Measurements from ENCODE around the gene ZNF688. TPM values are rescaled to one million over a fixed set of nuclear protein-coding genes. Genes with fewer than 3 reads are reported as not detected.

ZNF688 gene
- total RNA-seq, 1 experiment from 2014 or later = 16.2 TPM

DNA sequence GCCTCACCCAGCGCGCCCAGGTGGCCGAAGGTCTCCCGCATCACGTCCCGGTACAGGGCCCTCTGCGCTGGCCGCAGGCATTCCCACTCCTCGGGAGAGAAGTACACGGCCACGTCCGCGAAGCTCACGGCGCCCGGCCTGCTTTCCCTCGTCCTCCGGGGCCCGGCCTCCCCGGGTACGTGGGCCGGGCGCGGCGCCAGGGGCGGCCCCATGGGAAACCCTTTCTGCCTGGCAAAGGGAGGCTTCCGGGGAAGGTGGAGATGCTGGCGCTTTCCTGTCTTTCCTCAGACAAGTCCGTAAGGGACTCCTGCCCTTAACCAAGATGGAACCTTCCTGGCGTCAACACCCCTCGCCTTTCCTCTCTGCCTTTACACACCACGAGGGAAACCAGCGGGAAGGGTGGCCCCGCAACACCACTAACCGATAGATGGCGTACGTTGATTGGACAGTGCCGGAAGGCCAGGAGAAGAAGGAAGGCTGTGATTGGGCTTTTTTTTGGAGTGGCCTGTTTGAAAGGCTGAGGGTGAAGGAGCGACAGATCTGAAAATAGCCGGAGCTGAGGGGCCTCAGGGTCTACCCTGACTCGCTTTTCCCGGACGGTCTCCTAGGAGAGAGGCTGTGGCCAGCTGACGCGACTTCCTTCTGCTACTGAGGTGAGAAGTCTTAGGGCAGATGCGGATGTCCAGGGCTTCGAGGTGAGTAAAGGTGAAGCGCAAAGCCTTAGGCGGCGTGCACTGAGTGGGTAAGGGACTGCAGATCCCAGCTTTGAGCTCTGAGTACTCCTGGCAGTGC lies 14.1 kb upstream of the ZNF688 start, which contains the start of gene ZNF785:
Gene ZNF785, minus strand, starts transcription at position 298 of the 792 bp plus-strand sequence. Its CDS starts 86 bp downstream, at position 212.
- peak; percentile 99 for DNase-seq (ENCODE audit: low read depth)

DNA sequence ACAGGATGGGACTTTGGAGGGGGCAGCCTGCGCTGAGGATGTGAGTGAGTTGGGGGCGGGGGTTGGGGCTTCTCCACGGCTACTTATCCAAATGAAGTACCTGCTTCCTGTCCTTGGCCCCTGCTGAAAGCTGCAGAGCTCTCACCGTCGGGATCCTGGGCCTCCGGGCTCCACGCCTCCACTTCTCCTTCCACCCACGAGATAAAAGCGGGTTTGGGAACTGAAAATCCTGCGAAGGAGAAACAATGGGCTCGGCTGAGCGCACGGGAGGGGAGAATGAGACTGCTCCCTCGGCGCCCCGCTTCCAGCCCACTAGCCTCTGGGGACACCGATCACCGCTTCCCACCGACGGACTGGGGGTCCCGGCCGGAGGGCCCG lies 13.5 kb upstream of the ZNF688 start:
- no peak for DNase-seq (ENCODE audit: low read depth)

DNA sequence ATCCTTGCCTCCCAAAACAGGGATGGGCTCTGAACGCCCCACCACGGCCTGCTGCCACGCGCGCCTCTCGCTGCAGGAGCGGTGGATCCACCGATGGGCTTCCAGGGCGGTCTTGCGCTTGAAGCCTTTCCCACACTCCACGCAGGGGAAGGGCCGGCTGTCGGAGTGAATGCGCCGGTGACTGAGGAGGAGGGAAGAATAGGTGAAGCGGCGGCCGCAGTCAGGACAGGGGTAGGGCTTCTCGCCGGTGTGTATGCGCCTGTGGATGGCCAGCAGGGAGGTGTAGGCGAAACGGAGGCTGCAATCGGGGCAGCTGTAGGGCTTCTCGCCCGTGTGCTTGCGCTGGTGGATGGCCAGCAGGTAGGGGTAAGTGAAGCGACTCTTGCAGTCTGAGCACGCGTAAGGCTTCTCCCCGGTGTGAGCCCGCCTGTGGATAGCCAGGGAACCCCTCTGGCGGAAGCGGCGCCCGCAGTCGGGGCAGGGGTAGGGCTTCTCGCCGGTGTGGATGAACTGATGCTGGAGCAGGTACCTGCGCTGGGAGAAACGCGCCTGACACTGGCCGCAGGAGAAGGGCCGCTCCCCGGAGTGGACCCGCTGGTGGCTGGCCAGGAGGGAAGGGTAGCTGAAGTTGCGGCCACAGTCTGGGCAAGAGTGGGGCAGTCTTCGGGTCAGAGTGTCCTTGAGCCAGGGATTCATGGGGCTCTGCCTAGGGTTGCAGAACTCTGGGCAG lies 11.3 kb upstream of the ZNF688 start:
- DNase-seq (ENCODE audit: low read depth) = no peak

DNA sequence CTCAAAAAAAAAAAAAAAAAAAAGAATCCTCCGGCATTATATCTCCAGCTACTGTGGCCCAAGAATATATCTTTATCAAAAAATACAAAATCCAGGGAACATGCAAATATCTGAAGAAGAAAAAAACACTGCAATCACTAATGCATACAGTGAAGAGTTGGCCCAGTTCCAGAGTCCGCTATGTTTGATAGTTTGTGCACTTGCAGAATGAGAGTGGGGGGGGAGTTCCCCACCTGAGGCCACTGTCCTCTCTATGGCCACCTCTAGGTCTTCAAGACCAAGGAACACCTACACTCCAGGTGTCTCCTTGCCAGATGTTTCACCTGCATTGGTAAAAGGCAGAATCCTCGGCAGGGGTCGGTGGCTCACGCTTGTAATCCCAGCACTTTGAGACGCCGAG lies 9.9 kb upstream of the ZNF688 start:
- no peak for DNase-seq (ENCODE audit: low read depth)

DNA sequence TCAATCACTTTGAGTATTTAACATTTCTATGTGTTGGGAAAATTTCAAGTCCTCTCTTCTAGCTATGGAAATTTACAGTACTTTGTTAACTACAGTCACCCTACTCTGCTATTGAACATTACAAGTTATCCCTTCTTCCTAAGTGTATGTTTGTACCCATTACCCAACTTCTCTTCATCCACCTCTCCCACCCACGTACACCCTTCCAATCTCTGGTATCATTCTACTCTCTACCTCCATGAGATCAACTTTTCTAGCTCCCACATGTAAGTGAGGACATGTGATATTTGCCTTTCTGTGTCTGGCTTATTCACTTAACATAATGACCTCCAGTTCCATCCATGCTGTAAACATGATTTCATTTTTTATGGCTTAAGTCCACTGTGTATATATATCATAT lies 3.2 kb upstream of the ZNF688 start:
- no peak for DNase-seq (ENCODE audit: low read depth)

DNA sequence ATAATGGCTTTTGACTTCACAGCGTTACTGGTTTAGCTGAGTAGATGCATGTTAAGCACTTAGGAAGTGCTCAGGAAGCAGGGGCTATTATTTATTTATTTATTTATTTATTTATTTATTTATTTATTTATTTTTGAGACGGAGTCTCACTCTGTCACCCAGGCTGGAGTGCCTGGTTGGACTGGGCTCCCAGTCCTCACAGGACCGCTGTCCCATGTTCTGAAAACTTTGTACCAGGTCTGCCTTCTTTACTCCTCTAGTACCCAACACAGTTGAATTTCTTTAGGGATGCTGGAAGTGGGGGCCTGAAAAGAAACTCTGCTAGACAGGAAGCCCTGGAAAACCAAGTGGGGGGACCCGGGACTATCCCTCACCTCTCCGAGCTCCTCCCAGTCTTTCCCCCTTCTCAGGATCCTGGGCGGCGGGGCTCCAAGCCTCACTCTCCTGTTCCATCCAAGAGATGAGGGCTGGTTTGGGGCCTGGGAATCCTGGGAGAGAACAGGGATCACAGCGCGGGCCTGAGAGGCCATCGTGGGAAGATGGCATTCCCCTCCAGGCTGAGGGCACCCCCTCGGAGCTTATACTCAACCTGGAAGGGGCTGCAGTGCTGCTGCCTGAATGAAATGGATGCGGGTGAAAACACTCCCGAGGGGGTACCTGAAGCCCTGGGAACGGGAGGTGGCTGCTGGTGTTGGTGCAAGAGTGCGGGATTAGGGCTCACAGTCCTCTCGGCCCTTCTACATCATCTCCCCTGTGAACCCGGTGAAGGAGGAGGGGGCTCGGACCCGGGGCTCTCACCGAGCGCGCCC lies 674 bp downstream of the ZNF688 start:
- peak; percentile 33 for DNase-seq (ENCODE audit: low read depth)

DNA sequence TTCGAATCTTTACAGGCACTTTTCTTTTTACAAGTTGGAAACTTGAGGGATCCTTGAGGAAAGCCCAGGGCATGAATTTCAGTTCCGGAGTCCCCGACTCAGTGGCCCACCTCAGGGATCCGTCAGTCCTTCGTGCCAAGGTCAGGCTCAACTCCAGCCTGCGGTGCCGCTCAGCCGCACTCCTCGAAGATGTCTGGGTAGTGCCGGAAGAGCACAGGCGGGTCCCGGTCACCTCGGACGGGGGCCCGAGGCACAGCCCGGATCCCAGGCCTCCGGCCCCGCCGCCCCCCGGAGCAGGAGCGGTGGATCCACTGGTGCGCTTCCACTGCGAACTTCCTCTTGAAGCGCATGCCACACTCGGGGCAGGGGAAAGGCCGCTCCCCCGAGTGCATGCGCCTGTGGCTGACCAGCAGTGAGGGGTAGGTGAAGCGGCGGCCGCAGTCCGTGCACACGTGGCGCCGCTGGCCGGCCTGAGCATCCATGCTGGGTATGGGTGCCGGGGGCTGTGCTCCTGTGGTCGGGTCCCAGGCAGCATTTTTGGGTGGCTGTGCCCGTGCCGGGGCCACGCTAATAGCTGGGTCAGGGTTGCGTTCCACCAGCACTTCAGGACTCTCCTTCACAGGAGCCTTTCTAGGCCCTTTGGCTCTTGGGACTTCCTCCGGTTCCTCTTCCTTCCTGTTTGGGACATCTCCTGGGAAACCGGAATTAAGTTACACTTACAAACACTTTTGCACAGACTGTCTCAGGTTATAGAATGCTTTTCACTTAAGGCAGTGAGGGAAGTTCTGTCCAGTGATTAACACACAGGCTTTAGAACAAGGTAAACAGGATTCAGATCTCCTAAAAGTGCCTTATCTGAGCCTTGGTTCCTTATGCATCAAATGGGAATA lies 1.5 kb downstream of the ZNF688 start:
- DNase-seq (ENCODE audit: low read depth) = peak; percentile 8

DNA sequence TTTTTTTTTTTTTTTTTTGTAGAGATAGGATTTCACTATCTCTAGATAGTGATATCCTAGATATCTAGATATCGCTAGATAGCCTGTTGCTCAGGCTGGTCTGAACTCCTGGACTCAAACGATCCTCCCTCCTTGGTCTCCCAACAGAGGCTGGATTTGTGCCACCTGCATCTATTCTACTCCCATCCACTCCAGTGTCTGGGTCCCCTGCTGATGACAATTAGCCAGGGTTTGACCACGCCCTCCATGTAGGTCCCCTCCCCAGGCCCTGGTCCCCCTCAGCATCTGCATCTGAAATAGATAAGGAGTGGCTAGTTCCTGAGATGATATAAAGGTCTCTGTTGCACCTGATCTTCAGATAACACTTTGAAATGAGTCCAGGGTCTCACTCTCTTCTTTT lies 2.2 kb downstream of the ZNF688 start:
- no peak for DNase-seq (ENCODE audit: low read depth)

DNA sequence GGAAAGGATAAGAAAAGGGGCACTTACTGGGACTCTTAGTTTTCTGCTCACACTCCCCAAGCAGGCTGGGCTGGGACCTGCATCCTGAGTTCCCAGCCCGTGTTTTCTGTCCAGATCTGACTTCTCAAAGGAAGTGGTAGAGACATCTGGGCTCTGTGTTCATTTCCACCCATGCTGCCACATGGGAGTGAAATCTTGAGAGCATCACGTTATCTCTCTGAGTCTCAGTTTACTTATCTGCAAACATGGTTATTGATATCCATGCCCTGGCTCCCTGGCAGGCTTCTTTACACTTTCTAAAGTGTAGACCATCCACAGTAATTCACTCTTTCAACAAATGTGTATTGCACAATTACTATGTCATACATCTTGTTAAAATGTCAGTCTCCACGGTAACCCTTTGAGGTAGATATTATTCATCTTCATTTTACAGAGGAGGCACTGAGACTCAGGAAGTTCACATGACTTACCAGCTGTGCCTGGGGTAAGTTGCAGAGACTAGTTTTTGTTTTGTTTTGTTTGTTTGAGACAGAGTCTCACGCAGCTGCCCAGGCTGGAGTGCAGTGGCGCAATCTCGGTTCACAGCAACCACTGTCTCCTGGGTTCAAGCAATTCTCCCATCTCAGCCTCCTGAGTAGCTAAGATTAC lies 3.4 kb downstream of the ZNF688 start:
- peak; percentile 93 for DNase-seq (ENCODE audit: low read depth)

DNA sequence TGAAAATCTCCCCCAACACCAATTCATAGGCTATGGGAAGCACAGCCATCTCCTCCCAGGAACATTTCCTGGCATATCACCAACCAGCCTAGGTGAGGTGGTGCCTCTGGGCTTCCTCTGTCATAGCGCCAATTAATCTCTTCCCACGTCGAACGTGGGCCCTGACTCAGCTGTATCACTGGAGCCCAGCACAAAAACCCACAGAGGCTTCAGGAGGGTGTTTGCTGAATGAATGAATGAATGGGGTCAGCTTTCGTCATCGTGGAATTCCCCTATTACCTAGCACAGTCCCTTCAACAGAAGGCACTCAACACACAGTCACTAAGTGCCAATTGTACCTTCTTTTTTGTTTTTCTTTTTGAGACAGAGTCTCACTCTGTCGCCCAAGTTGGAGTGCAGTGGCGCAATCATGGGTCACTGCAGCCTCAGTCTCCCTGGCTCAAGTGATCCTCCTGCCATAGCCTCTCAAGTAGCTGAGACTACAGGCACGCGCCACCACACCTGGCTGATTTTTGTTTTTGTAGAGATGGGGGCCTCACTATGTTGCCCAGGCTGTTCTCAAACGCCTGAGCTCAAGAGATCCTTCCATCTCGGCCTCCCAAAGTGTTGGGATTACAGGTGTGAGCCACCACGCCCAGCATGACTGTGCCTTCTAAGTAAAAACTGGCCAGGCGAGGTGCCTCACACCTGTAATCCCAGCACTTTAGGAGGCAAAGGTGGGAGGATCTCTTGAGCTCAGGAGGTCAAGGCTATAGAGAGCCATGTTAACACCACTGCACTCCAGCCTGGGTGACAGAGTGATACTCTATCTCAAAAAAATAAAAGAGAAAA lies 4.1 kb downstream of the ZNF688 start:
- no peak for DNase-seq (ENCODE audit: low read depth)

DNA sequence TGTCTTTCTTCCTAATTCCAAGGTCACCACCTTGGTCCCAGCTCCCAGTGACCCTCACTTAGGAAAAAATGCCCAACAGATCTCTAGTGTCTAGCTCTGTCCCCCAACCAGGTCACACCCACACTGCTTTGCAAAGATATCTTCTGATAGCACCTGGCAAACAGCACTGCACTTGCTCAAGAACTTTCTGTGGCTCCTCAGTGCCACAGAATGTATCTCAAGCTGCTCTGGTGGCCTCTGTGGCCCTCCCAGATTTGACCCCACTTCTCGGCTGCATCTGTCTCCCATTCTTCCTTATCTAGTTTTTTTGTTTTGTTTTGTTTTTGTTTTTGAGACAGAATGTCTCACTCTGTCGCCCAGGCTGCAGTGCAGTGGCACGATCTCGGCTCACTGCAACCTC lies 5.0 kb downstream of the ZNF688 start:
- no peak for DNase-seq (ENCODE audit: low read depth)

DNA sequence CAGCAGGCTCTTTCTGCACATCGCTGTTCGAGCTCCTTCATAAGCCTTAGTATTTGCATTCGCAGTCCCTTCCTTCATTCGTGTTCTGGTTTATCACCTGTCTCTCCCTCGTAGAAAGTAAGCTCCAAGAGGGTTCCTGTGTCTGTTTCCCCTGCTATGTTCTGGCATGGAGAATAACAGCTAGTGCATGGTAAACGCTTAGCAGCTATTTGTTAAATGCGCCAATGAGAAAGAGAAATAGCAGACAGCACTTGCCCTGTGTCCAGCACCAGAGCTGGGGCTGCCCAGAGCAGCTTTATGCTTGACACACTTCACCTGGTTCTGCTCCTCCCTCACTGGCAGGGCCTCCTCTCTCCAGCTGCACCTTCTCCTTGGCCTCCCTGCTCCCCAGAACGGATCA lies 5.5 kb downstream of the ZNF688 start:
- no peak for DNase-seq (ENCODE audit: low read depth)

DNA sequence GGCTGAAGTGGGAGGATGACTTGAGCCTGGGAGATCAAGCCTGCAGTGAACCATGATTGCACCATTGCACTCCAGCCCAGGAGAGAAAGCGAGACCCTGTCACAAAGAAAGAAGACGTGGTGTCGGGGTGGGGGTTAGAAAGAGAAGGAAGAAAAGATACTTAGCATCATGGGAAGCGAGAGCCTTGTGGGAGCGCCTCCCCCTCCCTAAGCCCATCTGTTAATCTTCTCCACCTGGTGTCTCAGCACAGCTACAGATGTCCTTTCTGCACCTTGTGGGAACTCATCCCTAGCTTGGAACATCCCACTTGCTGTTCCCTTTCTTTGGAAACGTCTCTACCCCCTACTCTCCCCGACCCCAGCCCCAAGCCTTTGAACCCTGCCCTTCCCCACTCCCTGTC lies 6.0 kb downstream of the ZNF688 start:
- no peak for DNase-seq (ENCODE audit: low read depth)

DNA sequence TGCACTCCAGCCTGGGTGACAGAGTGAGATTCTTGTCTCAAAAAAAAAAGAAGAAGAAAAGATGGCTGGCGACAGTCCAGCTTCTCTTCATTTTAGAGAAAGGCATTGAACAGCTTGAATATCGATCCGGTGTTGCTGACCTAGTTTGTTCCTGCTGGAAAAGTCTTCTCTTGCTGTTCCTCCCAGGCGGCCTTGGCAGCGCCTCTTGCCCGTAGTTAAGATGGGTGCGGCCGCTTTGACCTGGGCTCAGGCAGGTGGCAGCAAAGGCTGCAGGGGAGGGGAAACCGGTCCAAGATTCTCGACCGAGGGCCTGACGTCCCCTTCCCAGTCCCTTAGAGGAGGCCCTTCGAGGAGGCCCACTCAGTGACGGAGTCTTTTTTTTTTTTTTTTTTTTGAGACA lies 9.5 kb downstream of the ZNF688 start:
- no peak for DNase-seq (ENCODE audit: low read depth)

DNA sequence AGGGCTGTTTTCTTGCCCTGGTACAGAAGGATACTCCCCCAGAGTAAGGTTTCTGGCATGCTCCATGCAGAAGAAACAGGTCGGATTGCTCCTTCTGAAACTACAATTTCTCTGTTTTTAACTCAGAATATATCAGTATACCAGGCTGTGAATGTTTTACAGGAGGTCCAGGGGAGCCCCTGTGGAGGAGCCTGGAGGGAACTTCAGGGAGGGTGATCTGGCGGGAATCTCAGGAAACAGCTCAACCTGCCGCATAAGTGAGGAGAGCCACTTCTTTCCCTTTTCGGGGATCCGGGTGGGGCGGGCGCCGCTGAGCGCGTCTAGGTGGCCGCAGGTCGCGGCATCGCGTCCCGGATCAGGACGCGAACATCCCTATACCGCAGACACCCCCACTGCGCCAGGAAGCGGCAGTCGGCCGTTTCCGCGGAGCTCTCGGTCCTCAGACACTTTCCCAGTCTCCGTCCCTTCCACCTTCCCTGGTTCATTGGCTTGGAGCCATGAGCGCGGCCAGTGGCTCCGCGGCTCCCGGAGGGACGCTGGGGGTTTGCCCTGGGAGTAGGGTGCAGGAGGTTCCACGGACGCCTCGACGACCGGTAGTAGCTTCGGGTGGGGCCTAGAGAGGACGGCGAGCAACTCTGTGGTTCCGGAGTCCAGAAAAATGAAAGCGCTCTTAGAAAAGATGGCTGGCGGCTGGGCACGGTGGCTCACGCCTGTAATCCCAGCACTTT lies 10.3 kb downstream of the ZNF688 start:
- DNase-seq (ENCODE audit: low read depth) = no peak

DNA sequence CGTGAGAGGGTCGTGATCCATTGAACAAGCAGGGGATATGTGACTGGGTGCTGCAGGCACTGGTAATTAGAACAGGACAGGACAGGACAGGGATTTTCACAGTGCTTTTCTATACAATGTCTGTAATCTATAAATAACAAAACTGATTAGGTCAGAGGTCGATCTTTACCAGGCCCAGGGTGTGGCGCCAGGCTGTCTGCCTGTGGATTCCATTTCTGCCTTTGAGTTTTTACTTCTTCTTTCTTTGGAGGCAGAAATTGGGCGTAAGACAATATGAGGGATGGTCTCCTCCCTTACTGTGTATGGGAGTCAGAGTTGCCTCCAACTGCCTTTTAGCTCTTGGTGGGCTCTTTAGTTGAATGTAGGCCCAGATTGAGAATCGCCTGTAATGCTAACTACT lies 11.8 kb downstream of the ZNF688 start:
- no peak for DNase-seq (ENCODE audit: low read depth)

DNA sequence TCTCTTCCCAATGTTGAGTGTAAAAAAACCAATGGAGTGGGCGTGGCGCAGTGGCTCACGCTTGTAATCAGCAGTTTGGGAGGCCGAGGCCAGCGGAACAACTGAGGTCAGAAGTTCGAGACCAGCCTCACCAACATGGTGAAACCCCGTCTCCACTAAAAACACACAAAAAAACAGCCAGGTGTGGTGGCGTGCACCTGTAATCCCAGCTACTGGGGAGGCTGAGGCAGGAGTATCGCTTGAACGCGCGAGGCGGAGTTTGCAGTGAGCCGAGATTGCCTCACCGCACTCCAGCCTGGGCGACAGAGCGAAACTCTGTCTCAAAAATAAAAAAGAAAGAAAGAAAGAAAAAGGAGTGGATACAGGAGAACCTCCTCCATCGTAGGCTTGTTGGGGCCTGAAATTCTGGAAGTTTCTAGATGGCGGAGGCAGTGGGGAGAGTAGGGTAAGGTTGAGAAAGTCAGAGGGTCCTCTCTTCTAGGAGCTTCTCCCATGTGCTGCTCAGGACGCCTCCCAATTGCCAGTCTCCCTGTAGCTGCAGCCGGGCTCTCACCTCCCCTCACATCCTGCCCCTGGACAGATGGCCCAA lies 12.6 kb downstream of the ZNF688 start:
- no peak for DNase-seq (ENCODE audit: low read depth)

DNA sequence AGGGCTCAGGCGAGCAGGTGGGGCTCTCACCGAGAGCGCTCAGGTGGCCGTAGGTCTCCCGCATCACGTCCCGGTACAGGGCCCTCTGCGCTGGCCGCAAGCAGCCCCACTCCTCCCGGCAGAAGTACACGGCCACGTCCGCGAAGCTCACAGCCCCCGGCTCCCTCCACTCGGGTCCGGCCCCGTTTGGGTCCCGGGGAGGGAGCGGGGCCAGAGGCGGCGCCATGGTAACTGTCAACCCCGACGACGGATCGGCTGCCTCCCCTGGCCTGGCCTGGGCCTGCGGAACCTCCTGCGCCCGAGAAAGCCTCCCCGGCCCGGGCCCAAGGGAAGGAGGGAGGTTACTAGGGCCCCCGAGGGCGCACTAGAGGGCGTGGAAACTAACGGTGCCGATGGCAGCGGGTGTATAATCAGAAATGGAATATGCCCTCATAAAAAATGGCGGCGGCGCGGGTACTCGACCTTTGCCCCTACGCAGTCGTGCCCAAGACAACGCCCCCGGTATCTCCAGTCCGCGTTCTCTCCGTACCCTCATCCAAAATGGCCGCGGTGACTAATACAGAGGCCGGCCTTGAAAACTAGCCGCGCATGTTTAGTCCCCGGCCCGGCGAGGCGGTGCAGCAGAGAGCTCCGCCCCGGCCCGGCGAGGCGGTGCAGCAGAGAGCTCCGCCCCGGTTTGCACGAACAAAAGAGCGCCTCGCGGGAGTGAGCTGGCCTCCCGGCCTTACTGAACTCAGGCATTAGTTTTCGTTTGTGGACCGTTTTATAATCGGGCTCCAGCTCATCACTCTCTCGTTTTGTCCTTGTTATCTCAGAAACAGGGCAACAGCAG lies 13.3 kb downstream of the ZNF688 start, which contains the start of gene ZNF764:
Gene ZNF764, minus strand, starts transcription at position 418 of the 832 bp plus-strand sequence. Its CDS starts 192 bp downstream, at position 226.
- DNase-seq (ENCODE audit: low read depth) = peak; percentile 99
